ENCODE data around the gene HAUS3. TPM values are rescaled to one million over a fixed set of nuclear protein-coding genes. Genes with fewer than 3 reads are reported as not detected.

The HAUS3 gene
- total RNA-seq, 2 experiments from 2014 or later = 15.9 to 22.2 TPM

GRCh38 chr4:2257361-2258081 lies 15.6 kb upstream of the HAUS3 start:
- no peak overlapping the region for H3K27ac ChIP-seq (ENCODE audit: low read depth, low read length, poor library complexity, severe bottlenecking)
- ChIA-PET CTCF (ENCODE audit: unreplicated experiment) (no interaction called here), POLR2A (interaction anchor here (0.5 kb wide), 1 partner anchor 223 kb away, joined by 4 read pairs; no protein-coding TSS in a partner anchor)
- H3K4me3 ChIP-seq (ENCODE audit: low read depth, low read length, poor library complexity, severe bottlenecking) = no peak overlapping the region
- BruUV-seq (replicated peaks) = no TSS peak
- no peaks in the 10 kb centered on the region for H3K9me3 ChIP-seq (ENCODE audit: low read length)
- no peaks in the 10 kb centered on the region for H3K36me3 ChIP-seq (ENCODE audit: insufficient read depth, low read length)
- intact Hi-C loops (cut with micrococcal nuclease; ENCODE audit: unreplicated experiment) = no loop called here
- DNase-seq (ENCODE audit: low spot score) = no peak
- H3K9me2 ChIP-seq (ENCODE audit: insufficient read depth, low read length) = no peaks in the 10 kb centered on the region
- no peaks in the 10 kb centered on the region for H4K20me1 ChIP-seq (ENCODE audit: insufficient read depth, low read length)
- H3K4me1 ChIP-seq (ENCODE audit: insufficient read depth, low read length, poor library complexity, severe bottlenecking) = peaks cover 3% of the 10 kb centered on the region
- no peaks in the 10 kb centered on the region for H3K79me2 ChIP-seq (ENCODE audit: insufficient read depth, low read depth, low read length)
- no peak for TF ChIP-seq CTCF (conservative IDR thresholded peaks at IDR 0.05; ENCODE audit: low read length)
- H3K4me2 ChIP-seq (ENCODE audit: low read length) = no peak overlapping the region
- no peak overlapping the region for H2AFZ ChIP-seq (ENCODE audit: low read length)

DNA sequence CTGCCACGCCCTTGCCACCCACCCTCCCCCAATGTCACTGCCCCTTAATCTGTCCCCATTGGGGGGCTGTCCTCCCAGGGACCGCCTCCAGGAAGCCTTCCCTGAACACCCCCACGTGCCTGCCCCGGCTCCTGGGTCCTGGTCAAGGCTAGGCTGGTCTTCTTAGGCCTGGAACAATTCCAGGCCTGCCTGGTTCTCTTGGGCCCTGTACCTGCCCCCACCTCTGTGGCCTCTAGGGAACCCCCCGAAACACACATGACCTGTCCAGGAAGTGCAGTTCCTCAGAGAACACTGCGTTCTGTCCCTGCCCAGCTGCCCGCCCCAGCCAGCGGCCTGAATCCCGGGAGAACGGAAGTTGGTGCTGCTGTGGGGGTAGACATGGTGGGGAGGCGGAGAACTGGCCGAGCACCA lies 14.9 kb upstream of the HAUS3 start:
- Histone ChIP-seq H3K4me2 (ENCODE audit: low read length) (no peak overlapping the region), H3K9me3 (ENCODE audit: low read length) (no peaks in the 10 kb centered on the region), H3K79me2 (ENCODE audit: insufficient read depth, low read depth, low read length) (no peaks in the 10 kb centered on the region), H3K36me3 (ENCODE audit: insufficient read depth, low read length) (no peaks in the 10 kb centered on the region), H3K9me2 (ENCODE audit: insufficient read depth, low read length) (no peaks in the 10 kb centered on the region), H3K27ac (ENCODE audit: low read depth, low read length, poor library complexity, severe bottlenecking) (no peak overlapping the region), H2AFZ (ENCODE audit: low read length) (no peak overlapping the region), H3K4me1 (ENCODE audit: insufficient read depth, low read length, poor library complexity, severe bottlenecking) (peaks cover 3% of the 10 kb centered on the region), H4K20me1 (ENCODE audit: insufficient read depth, low read length) (no peaks in the 10 kb centered on the region), H3K4me3 (ENCODE audit: low read depth, low read length, poor library complexity, severe bottlenecking) (no peak overlapping the region)
- TF ChIP-seq CTCF (conservative IDR thresholded peaks at IDR 0.05; ENCODE audit: low read length) (no peak), EZH2phosphoT487 (IDR thresholded peaks at IDR 0.05; ENCODE audit: borderline replicate concordance, low read depth, low read length) (no peak)
- DNase-seq (ENCODE audit: low spot score) = no peak
- POLR2A ChIA-PET = no interaction called here
- CTCF ChIA-PET (ENCODE audit: unreplicated experiment) = no interaction called here
- intact Hi-C loops (cut with micrococcal nuclease; ENCODE audit: unreplicated experiment) = no loop called here
- BruUV-seq (replicated peaks) = no TSS peak

DNA sequence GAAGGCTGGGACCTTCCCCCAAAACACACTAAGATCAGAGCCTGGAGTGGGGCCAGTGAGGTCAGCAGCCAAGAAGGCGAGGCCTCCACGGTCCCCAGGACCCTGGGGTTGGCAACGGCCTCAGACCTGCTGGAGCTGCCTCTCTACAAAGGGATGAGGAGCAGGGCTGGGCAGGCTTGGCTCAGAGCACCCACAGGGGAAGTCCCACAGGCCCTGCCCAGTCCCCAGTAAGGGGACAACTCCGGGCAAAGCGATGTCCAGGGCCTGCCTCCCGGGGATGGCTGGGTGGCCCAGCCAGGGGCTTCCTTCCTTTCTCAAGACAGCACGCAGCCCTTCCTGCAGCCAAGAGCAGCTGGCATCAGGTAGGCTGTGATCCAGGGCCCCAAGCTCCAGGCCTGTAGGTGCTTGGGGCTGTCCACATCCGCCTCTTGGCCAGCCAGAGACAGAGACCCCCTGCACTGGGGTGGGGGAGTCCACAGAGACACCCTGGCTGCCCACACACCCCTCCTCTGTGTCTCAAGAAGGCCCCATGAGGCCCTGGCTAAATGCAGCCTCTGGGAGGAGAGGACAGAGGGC lies 14.3 kb upstream of the HAUS3 start:
- BruUV-seq (replicated peaks) = no TSS peak
- POLR2A ChIA-PET = no interaction called here
- Histone ChIP-seq H3K36me3 (ENCODE audit: insufficient read depth, low read length) (no peaks in the 10 kb centered on the region), H3K4me3 (ENCODE audit: low read depth, low read length, poor library complexity, severe bottlenecking) (no peak overlapping the region), H3K79me2 (ENCODE audit: insufficient read depth, low read depth, low read length) (no peaks in the 10 kb centered on the region), H2AFZ (ENCODE audit: low read length) (no peak overlapping the region), H3K27ac (ENCODE audit: low read depth, low read length, poor library complexity, severe bottlenecking) (no peak overlapping the region), H3K4me2 (ENCODE audit: low read length) (no peak overlapping the region), H4K20me1 (ENCODE audit: insufficient read depth, low read length) (no peaks in the 10 kb centered on the region), H3K9me2 (ENCODE audit: insufficient read depth, low read length) (no peaks in the 10 kb centered on the region), H3K9me3 (ENCODE audit: low read length) (no peaks in the 10 kb centered on the region), H3K4me1 (ENCODE audit: insufficient read depth, low read length, poor library complexity, severe bottlenecking) (peaks cover 3% of the 10 kb centered on the region)
- TF ChIP-seq CTCF (conservative IDR thresholded peaks at IDR 0.05; ENCODE audit: low read length) (no peak), EZH2phosphoT487 (IDR thresholded peaks at IDR 0.05; ENCODE audit: borderline replicate concordance, low read depth, low read length) (no peak)
- intact Hi-C loops (cut with micrococcal nuclease; ENCODE audit: unreplicated experiment) = no loop called here
- CTCF ChIA-PET (ENCODE audit: unreplicated experiment) = no interaction called here
- no peak for DNase-seq (ENCODE audit: low spot score)

Data from OCI-LY7 (cell line).